ENCODE measurements around the gene SH3BP5. TPM values are rescaled to one million over a fixed set of nuclear protein-coding genes. Genes with fewer than 3 reads are reported as not detected.

SH3BP5 gene
- total RNA-seq, 4 donors from 2014 or later: 60.2 to 90.4 (median 82.0) TPM

DNA sequence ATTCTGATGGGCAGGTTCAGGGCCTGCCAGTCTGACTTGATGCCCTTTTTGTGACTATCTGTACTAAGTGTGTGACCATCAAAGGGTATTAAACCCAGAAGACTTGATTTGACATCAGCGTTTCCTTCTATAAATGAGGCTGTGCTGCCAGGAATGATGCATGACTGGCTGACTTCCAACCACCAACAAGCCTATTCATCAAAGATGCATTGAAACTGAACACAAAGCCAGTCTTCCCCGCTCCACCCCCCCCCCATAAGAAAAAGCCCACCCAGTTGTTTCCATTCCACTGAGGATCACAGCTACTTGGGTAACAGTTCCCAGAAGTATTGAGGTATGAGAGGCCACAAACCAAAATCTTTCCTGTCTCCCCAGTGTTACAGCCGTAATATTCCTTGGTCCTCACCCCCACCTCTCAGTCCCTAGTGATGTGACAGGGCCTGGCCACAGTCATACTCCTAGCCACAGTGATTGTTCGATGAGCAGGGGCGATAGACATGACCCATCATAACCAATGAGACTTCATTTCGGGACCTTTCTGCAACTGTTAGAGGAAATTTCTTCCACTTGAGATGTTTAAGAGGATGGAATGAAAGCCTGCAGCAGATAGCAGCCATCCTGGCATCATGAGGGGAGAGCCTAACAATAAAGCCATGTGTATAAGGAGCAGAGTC lies 22.6 kb downstream of the SH3BP5 start:
- H3K27me3 ChIP-seq: no peaks in the 10 kb centered on the region
- H3K36me3 ChIP-seq: no peaks in the 10 kb centered on the region
- H3K9me3 ChIP-seq: no peaks in the 10 kb centered on the region
- no peak overlapping the region for H3K4me3 ChIP-seq (replicated peaks in 1 of 3)
- no peak for DNase-seq
- intact Hi-C loops (cut with DNase I): no loop called here
- H3K4me1 ChIP-seq: peaks cover 59 to 97% of the 10 kb centered on the region in 2 donors
- peak overlapping the region; percentile 59 to 90 (median 86) for H3K27ac ChIP-seq
- whole genome bisulfite sequencing, 2 donors: 60 to 75% methylated on average over 6 of the region's 6 CpGs
- TF ChIP-seq, protein P1, sequence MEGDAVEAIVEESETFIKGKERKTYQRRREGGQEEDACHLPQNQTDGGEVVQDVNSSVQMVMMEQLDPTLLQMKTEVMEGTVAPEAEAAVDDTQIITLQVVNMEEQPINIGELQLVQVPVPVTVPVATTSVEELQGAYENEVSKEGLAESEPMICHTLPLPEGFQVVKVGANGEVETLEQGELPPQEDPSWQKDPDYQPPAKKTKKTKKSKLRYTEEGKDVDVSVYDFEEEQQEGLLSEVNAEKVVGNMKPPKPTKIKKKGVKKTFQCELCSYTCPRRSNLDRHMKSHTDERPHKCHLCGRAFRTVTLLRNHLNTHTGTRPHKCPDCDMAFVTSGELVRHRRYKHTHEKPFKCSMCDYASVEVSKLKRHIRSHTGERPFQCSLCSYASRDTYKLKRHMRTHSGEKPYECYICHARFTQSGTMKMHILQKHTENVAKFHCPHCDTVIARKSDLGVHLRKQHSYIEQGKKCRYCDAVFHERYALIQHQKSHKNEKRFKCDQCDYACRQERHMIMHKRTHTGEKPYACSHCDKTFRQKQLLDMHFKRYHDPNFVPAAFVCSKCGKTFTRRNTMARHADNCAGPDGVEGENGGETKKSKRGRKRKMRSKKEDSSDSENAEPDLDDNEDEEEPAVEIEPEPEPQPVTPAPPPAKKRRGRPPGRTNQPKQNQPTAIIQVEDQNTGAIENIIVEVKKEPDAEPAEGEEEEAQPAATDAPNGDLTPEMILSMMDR (IDR thresholded peaks at IDR 0.05): no peak
- TF ChIP-seq POLR2A (IDR thresholded peaks at IDR 0.05): no peak

DNA sequence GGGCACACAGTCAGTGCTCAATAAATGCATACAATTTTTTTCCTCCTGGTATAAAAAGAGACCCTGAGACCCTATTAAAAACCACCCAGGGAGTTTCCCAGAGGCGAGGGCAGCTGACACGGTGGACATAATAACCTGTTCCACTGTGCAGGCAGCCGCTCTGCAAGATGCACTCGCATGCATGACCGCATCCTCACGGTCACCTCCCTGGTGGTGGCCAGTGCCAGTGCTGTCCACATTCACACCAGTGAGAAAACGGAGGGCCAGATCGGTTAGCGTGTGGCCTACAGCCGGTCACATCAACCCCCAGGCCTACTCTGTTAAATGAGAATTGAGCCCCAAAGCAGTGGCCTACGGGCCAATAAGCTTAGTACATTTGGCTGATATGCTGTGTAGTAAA lies 24.8 kb downstream of the SH3BP5 start:
- Histone ChIP-seq H3K27me3 (no peaks in the 10 kb centered on the region), H3K27ac (peak overlapping the region; percentile 59 to 90 (median 86)), H3K36me3 (peaks cover 5 to 9% of the 10 kb centered on the region in 2 donors), H3K9me3 (no peaks in the 10 kb centered on the region), H3K4me3 (replicated peaks in 1 of 3) (no peak overlapping the region), H3K4me1 (peaks cover 43 to 90% of the 10 kb centered on the region in 2 donors)
- 41% methylated on average over 11 of the region's 11 CpGs for WGBS, 2 donors
- peak; percentile 89 to 95 for DNase-seq
- TF ChIP-seq POLR2A (IDR thresholded peaks at IDR 0.05): peak in 1 of 2 donors; percentile 45
- TF ChIP-seq, protein P1 (IDR thresholded peaks at IDR 0.05): peak in 4 of 6 experiments; percentile 27 to 49 (median 40)
- intact Hi-C loops (cut with DNase I): no loop called here

DNA sequence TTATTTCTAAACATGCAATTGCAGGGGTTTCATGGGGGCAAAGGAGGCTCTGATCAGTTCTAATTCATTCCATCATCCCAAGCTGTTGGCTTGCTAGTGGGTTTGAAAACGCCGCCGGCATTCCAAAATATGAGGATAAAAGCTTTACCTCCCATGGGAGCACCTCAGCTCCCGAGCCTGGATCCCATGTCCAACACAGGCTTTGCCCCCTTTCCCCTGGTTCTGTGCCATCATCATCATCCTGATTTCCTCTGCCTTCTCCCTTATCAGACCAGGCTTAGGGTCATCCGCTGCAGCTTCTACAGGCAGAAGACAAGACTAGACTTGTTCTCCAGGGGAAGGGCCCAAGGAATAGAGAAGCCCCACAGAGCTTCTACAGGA lies 25.4 kb downstream of the SH3BP5 start:
- TF ChIP-seq POLR2A (IDR thresholded peaks at IDR 0.05): no peak
- DNase-seq: no peak
- WGBS, 2 donors: 89 to 91% methylated on average over 5 of the region's 5 CpGs
- Histone ChIP-seq H3K4me1 (peaks cover 37 to 84% of the 10 kb centered on the region in 2 donors), H3K9me3 (no peaks in the 10 kb centered on the region), H3K36me3 (peaks cover 5 to 9% of the 10 kb centered on the region in 2 donors), H3K4me3 (replicated peaks in 1 of 3) (no peak overlapping the region), H3K27me3 (no peaks in the 10 kb centered on the region), H3K27ac (peak overlapping the region; percentile 20 to 90 (median 86))
- intact Hi-C loops (cut with DNase I): no loop called here

DNA sequence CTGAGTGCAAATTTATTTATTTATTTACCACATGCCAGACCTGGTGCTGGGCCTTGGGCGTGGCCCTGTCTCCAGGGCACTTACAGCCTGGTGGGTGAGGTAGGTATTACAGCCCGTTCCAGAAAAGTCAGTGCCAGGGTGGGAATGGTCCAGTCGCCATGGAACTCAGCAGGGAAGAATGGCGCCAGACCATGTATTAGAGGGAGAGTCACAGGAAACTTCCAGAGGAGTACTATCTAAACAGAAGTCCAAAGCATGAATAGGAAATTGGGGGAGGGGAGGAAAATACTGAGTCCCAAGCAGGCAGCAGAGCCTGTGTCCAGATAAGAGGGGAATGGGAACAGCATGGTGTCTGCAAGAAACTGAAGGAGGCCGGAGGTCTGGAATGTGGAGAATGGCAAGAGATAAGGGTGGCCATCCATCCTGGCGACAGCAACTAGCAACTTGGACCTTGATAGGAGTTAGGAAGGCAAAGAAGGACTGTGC lies 27.0 kb downstream of the SH3BP5 start:
- Histone ChIP-seq H3K4me1 (peaks cover 26 to 77% of the 10 kb centered on the region in 2 donors), H3K36me3 (peaks cover 5 to 9% of the 10 kb centered on the region in 2 donors), H3K27ac (peak overlapping the region; percentile 19 to 47 (median 23)), H3K27me3 (no peaks in the 10 kb centered on the region), H3K4me3 (replicated peaks in 1 of 3) (no peak overlapping the region), H3K9me3 (no peaks in the 10 kb centered on the region)
- TF ChIP-seq, protein P1 (IDR thresholded peaks at IDR 0.05): peak in 3 of 6 experiments; percentile 23 to 35 (median 24)
- no peak for TF ChIP-seq POLR2A (IDR thresholded peaks at IDR 0.05)
- no peak for DNase-seq
- intact Hi-C loops (cut with DNase I): no loop called here
- 80 to 83% methylated on average over 6 of the region's 6 CpGs for WGBS, 2 donors

DNA sequence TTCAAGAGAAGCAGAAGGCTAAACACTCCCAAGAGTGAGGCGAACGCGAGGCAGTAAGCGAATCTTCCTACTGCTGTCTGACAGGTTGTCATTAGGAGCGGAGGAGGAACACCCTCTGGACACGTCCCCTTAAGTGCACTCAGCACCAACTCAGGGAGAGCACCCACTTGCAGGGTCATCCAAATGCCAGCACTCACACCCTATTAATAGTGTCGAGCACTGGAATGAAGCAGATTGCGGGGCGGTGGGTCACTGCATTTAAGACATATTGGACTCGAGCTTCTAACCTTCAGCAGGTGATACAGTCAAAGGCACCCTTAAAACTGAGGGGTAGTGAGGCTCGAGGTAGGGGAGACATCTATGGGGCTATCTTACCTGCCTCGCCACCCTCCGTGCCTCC lies 28.7 kb downstream of the SH3BP5 start:
- TF ChIP-seq POLR2A (IDR thresholded peaks at IDR 0.05): no peak
- TF ChIP-seq, protein P1 (IDR thresholded peaks at IDR 0.05): no peak
- DNase-seq: no peak
- H3K4me1 ChIP-seq: peaks cover 23 to 77% of the 10 kb centered on the region in 2 donors

More for the DNA sequence above, 28.7 kb downstream of the SH3BP5 start:
- Histone ChIP-seq H3K36me3 (peaks cover 5 to 9% of the 10 kb centered on the region in 2 donors), H3K9me3 (no peaks in the 10 kb centered on the region), H3K27me3 (no peaks in the 10 kb centered on the region), H3K4me3 (replicated peaks in 1 of 3) (no peak overlapping the region), H3K27ac (peak overlapping the region in 2 of 3 donors; percentile 25 to 80)
- 93 to 95% methylated on average over 13 of the region's 13 CpGs for WGBS, 2 donors
- intact Hi-C loops (cut with DNase I): no loop called here

All from thyroid gland (tissue), 4 donors.